HG02588 (cell line): ENCODE measurements around the gene CD38.
"Not testable (repeated sequence)": the region's sequence is repeated elsewhere in the genome, so short reads cannot be mapped to it uniquely, and the experiment has no call there.

Experiments used
- ATAC-seq: cut with Tn5 transposase; IDR thresholded peaks from one replicate; pipeline ENCODE4 v1.9.1; 2021; ENCODE audit warnings: mild to moderate bottlenecking, moderate library complexity; ENCODE audit not compliant: unreplicated experiment

Gene CD38

DNA sequence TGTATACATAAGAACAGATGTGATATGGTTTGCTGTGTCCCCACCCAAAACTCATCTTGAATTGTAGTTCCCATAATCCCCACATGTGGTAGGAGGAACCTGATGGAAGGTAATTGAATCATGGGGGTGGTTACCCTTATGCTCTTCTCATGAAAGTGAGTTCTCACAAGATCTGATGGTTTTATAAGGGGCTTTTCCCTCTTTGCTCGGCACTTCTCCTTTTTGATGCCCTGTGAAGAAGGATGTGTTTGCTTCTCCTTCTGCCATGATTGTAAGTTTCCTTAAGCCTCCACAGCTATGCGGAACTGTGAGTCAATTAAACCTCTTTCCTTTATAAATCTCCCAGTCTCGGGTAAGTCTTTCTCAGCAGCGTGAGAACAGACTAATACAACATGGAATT lies 83.1 kb downstream of the CD38 start:
- not testable (repeated sequence) for ATAC-seq

DNA sequence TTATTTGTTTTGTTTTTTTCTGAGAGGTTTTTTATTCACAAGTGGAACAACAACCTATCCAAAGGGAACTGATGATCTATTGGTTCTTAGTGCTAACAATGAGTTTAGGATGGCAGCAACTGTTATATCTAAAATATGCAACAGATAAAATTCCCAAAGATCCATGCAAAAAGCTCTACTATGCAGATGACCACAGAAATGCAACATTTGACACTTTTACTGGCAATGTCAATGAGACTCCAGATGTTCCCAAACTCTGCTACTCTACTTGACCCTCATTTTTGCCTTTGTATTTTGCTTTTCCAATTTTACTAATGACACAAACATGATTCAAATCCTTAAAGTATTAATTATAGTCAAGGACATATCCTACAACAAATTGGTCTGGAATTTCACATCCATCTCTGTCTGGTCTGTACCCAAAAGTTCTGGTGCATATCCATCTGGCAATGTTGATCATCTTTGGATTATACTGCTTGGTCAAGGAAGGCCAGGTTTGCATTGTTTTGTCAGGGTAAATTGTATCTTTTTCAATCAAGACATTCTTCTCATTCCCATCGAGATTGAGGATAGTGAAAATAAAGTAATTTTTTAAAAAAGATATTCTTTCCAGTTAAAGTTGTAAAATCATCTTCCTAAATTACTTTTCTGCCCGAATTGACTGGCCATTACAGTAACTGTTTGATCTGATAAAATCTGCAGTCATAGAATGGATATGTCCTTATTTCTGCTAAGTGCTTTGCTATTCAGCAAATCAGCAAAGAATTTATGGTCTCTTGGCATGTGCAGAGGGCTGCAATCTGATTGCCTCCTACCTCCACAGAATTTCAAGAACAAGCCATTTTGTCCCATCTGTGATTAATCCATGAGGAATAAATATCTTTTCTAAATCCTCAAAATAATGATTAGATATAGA lies 86.8 kb downstream of the CD38 start:
- ATAC-seq: no peak

DNA sequence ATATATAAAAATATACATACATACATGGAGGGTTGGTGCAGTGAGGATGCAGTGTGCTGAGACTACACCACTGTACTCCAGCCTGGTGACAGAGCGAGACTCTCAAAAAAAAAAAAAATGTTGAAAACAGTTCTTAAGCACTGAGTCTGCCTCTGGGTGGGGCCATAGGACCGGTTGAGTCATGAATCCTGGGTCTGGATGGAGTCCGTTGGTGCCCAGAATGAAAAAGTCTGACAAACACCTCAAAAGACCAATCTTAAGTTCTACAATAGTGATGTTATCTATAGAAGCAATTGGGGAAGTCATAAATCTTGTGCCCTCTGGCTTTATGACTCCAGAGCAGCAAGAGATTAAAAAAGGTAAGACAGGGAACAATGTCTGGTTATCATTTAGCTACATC lies 90.0 kb downstream of the CD38 start:
- ATAC-seq: no peak

DNA sequence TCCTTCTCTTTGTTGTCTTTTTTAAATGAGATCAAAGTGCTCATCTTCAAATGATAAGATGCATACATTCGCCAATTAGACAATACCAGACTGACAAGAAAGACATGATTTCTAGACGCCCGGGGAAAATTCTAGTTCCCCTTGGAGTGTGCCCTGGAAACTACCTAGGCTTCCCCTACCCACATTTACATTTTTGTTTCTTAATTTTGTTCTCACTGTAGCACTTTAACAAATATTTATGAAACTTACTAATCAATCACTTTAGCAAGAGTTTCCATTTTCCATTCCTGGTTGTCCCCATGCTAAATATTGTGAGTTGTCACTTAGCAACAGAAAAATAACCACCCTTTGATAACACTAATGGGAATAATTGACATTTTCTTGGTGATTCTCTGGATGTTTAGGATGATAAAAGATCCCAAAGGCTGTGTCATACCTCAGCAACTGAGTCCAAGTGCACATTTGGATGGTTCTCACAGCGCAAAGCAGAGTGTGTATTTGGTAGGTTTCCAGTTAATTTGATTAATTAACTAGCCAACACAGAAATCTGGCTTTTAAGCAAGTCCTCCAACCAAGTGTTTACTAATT lies 90.8 kb downstream of the CD38 start:
- no peak for ATAC-seq

DNA sequence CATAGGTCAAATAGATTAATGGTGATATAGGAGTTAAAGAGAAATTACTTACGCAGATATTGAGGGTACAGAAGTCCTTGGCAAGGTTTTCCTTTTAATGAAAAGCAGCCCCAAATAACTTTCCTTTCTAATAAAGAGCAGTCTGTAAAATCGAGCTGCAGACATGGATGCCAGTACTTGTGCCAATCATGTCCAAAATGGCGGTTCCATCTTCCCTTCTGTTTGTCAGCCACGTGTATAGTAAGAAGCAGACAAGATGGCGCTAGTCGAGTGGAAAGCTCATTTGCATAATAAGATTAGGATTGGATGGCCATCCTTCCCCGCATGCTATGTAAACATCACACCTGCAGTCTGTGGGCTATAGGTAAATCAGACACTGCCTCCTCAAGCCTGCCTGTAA lies 92.0 kb downstream of the CD38 start:
- ATAC-seq: no peak

DNA sequence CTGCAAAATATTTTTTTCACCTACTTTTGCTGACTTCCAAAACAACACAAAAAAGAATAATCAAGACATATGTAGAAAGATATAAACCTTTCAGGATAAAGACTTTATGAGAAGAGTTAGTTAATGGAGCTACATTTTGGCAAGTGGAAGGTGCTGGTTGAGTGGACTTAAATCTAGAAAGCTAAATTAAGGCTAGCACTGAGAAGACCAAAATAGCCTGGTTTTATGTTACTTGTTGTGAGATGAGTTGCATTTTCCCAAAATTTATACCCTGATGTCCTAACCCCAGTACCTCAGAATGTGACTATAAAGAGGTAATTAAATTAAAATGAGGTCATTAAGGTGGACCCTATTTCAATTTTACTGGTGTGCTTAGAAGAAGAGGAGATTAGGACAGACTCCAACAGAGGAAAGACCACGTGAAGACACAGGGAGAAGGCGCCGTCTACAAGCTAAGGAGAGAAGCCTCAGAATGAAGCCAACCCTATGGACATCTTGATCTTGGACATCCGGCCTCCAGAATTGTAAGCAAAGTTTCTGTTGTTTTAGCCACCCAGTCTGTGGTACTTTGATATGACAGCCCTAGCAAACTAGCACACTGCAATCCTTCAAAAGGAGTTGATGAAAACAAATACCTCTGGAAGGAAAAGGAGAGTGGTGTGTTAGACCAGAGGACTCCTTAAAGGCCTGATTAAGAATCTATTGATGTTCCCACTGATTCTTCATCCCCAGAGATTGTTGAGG lies 93.0 kb downstream of the CD38 start:
- ATAC-seq: no peak

DNA sequence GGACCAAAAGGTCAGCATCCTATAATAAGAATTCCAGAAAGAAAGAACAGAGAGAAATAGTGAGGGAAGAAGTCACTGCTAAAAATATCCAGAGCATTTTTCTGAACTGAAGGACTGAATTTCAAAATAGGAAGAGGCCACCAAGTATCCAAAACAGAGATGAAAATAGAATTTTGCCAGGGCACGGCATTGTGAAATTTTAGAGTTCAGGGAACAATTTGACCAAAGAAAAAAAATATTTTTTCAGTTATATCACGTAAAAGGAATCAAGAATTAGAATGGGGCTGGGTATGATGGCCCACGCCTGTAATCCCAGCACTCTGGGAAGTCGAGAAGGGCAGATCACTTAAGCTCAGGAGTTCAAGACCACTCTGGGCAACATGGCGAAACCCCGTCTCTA lies 95.0 kb downstream of the CD38 start:
- ATAC-seq: no peak

DNA sequence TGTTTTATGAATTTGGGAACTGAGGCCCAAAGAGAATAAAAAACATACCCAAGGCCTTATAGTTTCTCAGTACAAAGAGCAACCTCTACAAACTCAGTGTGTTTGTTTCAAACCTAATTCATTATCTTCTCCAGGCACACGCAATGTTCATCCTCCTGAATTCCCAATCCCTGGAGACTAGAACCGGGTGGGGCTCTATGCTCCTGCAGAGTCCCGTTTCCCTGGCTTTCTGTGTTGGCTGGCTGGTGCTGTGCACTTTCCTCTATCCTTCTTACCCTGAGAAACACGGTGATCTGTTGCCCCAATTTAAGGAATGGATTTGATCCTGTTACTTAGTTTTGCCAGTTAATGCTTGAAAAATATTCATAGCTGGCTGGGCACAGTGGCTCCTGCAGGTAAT lies 96.5 kb downstream of the CD38 start:
- no peak for ATAC-seq

DNA sequence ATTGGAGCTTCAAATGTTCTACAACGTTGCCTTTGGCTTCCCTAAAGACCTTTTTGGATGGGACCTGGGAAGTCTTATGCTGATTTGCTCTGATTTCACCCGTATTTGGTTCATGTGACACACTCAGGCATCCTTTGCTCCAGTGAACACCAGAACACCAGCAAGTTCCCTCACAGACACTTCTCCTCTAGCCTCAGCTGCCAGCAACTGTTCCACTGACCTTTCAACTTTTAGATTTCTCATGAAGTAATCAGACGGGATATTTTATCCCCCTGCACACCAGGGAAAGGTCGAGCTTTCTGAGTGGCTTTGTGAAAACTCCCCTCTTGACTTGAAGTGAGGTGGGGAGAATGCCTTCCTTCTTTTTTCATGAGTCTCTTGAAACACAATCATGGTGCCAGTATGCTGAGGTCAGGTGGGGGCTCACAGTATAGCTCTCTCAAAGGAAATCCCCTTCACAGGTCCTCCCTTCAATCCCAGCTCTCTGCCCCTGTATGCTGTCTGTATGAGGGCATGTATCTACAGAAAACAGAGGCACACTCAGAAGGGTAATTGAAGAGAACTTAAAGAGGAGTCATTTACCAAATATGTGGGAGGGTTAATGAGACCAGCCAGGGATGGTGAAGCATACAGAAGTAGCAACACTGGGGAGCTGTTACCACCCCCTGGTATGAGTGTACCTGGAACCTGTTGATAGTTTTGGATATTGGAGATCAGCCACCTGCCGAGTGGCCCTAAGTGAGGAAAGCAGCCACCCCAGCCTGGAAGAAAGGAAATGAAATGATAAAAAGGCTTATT lies 97.7 kb downstream of the CD38 start:
- no peak for ATAC-seq

DNA sequence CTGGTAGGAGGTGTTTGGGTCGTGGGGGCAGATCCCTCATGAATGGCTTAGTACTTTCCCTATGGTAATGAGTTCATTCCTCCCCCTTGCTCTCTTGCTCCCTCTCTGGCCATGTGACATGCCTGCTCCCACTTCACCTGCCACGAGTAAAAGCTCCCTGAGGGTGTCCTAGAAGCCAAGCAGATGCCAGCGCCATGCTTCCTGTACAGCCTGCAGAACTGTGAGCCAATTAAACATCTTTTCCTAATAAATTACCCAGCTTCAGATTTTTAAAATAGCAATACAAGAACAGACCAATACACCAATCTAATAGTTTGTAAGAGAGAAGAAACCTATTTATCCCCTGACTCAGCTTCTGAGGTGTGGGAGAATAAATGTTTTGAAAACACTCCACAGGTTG lies 99.9 kb downstream of the CD38 start:
- no peak for ATAC-seq

DNA sequence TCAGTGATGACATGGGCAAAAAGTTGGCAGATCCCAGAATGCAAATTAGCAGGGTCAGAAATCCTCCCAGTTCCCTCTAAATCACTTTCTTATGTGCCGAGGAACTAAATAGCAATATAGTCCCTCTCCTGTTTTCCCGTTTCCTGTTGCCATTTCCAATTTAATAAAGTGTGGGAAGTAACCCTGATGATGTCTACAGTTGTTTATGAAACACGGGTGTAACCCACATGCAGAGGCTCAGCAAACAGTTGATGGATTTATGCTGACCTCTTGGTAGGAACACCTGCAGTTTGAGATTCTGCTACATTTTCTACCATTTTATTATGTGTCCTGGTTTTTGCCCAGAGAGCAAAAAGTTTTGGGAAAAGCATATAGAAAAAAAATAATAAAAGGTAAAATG lies 103.7 kb downstream of the CD38 start:
- ATAC-seq: no peak

DNA sequence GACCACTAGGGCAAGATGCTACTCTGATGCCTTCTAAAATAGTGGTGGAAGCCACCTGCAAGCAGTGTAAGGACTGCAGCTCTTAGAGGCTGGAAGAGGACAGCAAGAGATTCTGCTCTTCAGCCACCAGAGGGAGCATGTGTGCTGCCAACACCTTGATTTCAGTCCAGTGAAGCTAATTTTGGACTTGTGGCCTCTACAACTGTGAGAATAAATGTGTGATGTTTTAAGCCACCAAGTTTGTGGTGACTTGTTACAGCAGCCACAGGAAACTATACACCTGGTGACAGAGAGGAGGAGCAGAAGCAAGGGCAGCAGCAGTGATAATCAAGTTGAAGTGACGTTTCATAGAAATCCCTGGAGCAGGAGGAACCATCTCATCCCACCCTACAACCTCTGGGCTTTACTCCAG lies 104.6 kb downstream of the CD38 start:
- peak; percentile 95 for ATAC-seq

DNA sequence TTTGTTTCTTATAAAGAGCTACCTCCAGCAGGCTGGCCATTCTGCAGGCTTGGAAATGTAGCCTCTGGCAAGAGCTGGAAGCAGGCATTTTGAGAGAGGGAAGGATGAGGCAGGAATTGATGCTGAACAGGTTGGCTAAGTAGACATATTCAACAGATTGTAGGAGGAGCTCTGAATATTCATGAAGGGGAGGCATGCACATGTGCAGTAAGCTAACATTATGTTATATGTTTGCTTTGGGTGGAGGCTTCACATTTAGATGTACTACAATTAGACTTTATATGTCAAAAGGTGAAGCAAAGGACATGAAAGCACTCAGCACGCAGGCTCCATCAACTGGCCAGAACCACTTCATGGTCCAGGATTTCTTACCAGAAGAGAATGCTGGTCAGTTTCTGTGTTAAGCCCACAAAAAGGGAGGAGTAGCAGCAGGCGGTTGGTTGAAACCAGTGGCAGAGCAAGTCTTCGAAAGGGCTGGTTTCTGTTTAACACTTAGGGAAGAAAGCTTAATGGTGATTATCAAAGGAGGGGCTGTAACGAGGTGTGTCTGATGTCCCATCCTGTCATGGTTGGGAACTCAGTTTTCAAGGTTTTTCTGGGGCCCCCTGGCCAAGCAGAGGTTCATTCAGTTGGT lies 105.6 kb downstream of the CD38 start:
- no peak for ATAC-seq

DNA sequence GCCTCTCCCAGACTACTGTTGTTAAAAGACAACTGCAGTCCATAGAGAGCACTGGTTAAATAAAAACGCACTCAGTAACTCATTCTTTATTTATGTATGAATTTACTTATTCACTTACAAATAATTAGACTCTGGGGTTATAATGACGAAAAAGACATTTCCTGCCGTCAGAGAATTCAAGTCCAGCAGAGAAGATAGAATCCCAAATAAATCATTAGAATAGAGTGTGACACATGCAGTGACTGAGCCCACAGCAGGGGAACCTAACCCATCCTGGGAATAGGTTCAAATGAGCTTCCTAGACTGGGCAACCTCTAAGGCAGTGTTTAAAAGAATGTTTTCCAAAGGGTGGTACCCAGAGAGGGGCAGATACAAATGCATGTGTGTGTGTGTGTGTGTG lies 106.5 kb downstream of the CD38 start:
- ATAC-seq: no peak

DNA sequence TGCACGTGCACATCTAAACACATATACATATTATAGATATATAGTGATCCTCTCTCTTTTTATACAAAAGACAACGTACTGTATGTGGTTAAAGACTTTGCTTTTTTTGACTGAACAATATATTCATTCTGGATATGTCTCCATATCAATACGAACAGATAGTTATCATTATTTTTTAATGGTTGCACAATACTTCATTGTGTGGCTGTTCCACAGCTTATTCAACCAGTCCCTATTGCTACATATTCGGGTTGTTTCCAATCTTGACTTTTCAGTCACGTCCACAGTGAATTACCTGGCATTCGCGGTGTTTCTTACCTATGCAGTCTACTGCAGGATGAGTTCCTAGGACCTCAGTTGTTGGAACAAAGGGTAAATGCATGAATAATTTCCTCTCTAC lies 107.3 kb downstream of the CD38 start:
- ATAC-seq: no peak

DNA sequence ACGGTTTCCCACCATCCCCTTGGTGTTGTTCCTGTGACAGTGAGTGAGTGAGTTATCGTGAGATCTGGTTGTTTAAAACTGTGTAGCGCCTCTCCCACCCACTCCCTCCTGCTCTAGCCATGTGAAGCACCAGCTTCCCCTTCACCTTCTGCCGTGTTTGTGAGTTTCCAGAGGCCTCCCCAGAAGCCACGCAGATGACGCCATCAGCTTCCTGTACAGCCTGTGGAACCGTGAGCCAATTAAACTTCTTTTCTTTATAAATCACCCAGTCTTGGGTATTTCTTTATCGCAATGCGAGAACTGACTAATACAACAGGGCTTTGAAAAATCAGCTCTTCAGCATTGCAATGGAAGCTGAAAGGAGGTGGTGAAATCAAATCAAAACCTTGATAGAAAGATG lies 110.4 kb downstream of the CD38 start:
- ATAC-seq: no peak

DNA sequence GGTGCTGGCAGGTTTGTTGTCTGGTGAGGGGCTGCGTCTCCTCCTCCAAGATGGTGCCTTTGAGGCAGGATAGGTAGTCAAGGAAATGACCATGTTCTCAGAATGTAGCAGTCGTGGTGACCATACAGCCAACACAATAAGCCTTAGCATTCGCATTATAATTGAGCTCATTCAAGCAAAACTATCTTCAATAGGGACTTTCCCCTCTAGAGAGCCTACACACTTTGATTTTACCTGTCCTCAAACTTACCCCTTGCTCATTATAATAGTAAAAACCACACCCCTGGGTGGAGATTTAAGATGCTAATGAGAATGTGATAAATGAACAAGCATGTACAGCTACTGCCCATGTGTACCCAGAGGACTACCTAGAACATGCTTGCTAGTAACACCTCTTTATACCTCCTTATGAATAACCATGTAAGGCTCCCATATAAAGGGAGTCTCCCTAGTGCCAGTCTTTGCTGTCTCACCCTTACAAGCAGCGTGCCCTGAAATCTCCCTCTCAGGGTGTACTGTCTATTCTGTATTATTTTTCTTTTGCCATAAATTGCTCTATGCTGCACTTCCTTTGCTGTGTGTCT lies 112.2 kb downstream of the CD38 start:
- ATAC-seq: no peak

DNA sequence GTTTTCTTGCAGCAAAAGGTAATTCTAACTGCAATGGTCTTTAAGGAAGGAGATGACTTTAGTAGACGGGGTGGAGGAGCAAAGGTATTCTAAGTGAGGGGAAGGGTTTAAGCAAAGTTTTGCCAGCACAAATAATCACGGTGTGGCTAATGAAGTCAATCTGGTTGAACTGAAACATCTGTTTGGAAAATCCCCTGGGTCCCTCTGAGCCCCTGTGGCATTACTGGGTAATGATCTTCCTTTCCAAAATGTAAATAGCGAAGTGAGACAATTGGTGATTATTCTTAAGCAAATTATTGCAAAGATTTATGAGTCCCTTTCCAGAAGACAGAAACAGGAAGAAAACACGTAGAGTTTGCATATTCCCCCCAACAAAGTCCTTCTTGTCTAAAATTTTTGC lies 113.2 kb downstream of the CD38 start:
- peak; percentile 82 for ATAC-seq

DNA sequence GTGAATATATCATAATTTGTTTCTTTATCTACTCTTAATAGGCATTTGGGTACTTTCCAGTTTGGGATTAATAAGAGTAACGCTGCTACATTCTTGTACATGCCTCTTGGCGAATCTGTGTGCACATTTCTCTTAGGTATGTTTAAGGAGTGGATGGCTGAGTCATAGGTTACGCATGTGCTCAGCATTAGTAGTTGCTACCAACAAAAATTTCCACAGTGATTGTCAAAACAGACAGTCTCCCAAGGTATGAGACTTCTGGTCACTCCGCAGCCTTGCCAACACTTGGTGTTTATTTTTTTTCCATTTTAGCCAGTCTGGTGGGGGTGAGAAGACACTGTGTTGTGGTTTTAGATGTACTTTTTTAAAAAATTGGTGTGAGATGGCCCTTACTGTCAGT lies 115.8 kb downstream of the CD38 start:
- ATAC-seq: no peak

DNA sequence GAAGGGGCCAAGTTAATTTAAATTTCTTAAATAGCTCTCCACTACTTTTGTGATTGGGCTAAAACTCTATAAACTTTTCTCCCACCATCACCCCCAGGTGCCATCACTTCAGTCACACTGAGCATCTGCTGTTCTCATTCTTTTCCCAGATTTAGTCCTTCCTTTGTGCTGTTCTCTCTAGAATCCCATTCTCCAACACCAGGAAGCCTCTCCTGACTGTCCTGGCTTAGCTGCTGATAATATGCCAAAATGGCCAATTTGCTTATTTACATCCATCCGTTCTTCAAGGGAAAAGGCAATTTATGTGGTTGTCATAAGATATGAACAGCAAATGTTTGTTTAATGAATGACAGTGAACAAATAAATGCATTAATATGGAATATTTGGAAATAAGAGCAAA lies 116.3 kb downstream of the CD38 start:
- ATAC-seq: no peak
